Measurements from ENCODE around the gene ADRB1.

Gene ADRB1

GRCh38 chr10:114025611-114026130, 18.0 kb upstream of the ADRB1 start:
- DNase-seq (ENCODE audit: extremely low read depth in 1 of 2, low read depth in 1 of 2): no peak

GRCh38 chr10:114026189-114027040, 17.3 kb upstream of the ADRB1 start:
- no peak for DNase-seq (ENCODE audit: extremely low read depth in 1 of 2, low read depth in 1 of 2)

GRCh38 chr10:114027041-114027394, 16.6 kb upstream of the ADRB1 start:
- DNase-seq (ENCODE audit: extremely low read depth in 1 of 2, low read depth in 1 of 2): no peak

- DNase-seq (ENCODE audit: extremely low read depth in 1 of 2, low read depth in 1 of 2): no peak
These were observed 15.7 kb upstream of the ADRB1 start for GRCh38 chr10:114027951-114028350.

- no peak for DNase-seq (ENCODE audit: extremely low read depth in 1 of 2, low read depth in 1 of 2)
These were observed 15.2 kb upstream of the ADRB1 start for GRCh38 chr10:114028425-114028824.

- no peak for DNase-seq (ENCODE audit: extremely low read depth in 1 of 2, low read depth in 1 of 2)
These were observed 14.0 kb upstream of the ADRB1 start for GRCh38 chr10:114029655-114030054.

- no peak for DNase-seq (ENCODE audit: extremely low read depth in 1 of 2, low read depth in 1 of 2)
These were observed 13.5 kb upstream of the ADRB1 start for GRCh38 chr10:114030140-114030539.

- DNase-seq (ENCODE audit: extremely low read depth in 1 of 2, low read depth in 1 of 2): no peak
These were observed 12.3 kb upstream of the ADRB1 start for GRCh38 chr10:114031073-114031972.

GRCh38 chr10:114033566-114033965, 10.1 kb upstream of the ADRB1 start:
- no peak for DNase-seq (ENCODE audit: extremely low read depth in 1 of 2, low read depth in 1 of 2)

- DNase-seq (ENCODE audit: extremely low read depth in 1 of 2, low read depth in 1 of 2): no peak
These were observed 8.6 kb upstream of the ADRB1 start for GRCh38 chr10:114034923-114035645.

- no peak for DNase-seq (ENCODE audit: extremely low read depth in 1 of 2, low read depth in 1 of 2)
These were observed 7.9 kb upstream of the ADRB1 start for GRCh38 chr10:114035791-114036190.

- DNase-seq (ENCODE audit: extremely low read depth in 1 of 2, low read depth in 1 of 2): no peak
These were observed 4.8 kb upstream of the ADRB1 start for GRCh38 chr10:114038819-114039218.

GRCh38 chr10:114041166-114041565, 2.5 kb upstream of the ADRB1 start:
- no peak for DNase-seq (ENCODE audit: extremely low read depth in 1 of 2, low read depth in 1 of 2)

GRCh38 chr10:114042895-114043531, 653 bp upstream of the ADRB1 start:
- DNase-seq (ENCODE audit: extremely low read depth in 1 of 2, low read depth in 1 of 2): no peak

- no peak for DNase-seq (ENCODE audit: extremely low read depth in 1 of 2, low read depth in 1 of 2)
These were observed 825 bp downstream of the ADRB1 start for GRCh38 chr10:114044247-114045135.

- no peak for DNase-seq (ENCODE audit: extremely low read depth in 1 of 2, low read depth in 1 of 2)
These were observed 1.7 kb downstream of the ADRB1 start for GRCh38 chr10:114045136-114046086.

GRCh38 chr10:114046087-114046458, 2.4 kb downstream of the ADRB1 start:
- no peak for DNase-seq (ENCODE audit: extremely low read depth in 1 of 2, low read depth in 1 of 2)

- no peak for DNase-seq (ENCODE audit: extremely low read depth in 1 of 2, low read depth in 1 of 2)
These were observed 4.8 kb downstream of the ADRB1 start for GRCh38 chr10:114048472-114048871.

All from stimulated activated CD8-positive, alpha-beta memory T cell treated with anti-CD3 and anti-CD28 coated beads, Interleukin-7, amount 100 ng/mL, for 48 hours (primary cell).